Gastrocnemius medialis (tissue), 4 donors: ENCODE results near the gene ADGRV1.

Source experiments
- CTCF ChIP-seq, 5 experiments: fragments of 450-650 bp in 3 of 5; fragments of 200-600 bp in 2 of 5; sonication (generic) in 2 of 5; IDR thresholded peaks in 4 of 5; conservative IDR thresholded peaks in 1 of 5; 1 replicate in 4 of 5; 2 replicates in 1 of 5; pipeline ENCODE4 v1.5.1; 2016 to 2019; ENCODE audit warnings: antibody characterized with exemption in 5 of 5, mild to moderate bottlenecking in 3 of 5, moderate library complexity in 3 of 5
- POLR2A ChIP-seq, 2 donors: fragments of 450-650 bp; IDR thresholded peaks; one replicate each; pipeline ENCODE4 v1.6.1; 2017; ENCODE audit warnings: antibody characterized with exemption in 2 of 2, mild to moderate bottlenecking in 2 of 2, moderate library complexity in 2 of 2

GRCh38 chr5:90549223-90549622 is 9.4 kb upstream of the ADGRV1 start:
- no peak for TF ChIP-seq CTCF (IDR thresholded peaks at IDR 0.05 in 4 of 5, conservative IDR thresholded peaks at IDR 0.05 in 1 of 5)
- TF ChIP-seq POLR2A (IDR thresholded peaks at IDR 0.05): no peak
